HepG2 (cell line): Measurements from ENCODE around the gene ABCB9. TPM values are rescaled to one million over a fixed set of nuclear protein-coding genes. Genes with fewer than 3 reads are reported as not detected.

ENCODE experiments used
- ATAC-seq: fragments of 200-7000 bp; cut with Tn5 transposase; 3 replicates; pipeline ENCODE4 v1.9.1; 2020; ENCODE audit warnings: mild to moderate bottlenecking, moderate library complexity
- BruUV-seq: library from RNA; stranded (reverse); fragments of 400-500 nt; replicated peaks from 2 replicates; lab custom pipeline; 2021; lab: Mats Ljungman, UMichigan
- CTCF ChIA-PET: fragments of 300-600 bp; formaldehyde crosslinking; extraction: SDS; loops from one replicate; lab custom pipeline; 2021; ENCODE audit warnings: low total read pairs, inconsistent platforms, low intra/inter-chr PET ratio; lab: Yijun Ruan, JAX
- POLR2A ChIA-PET: fragments of 350-600 bp; sonication (Branson Sonifier 250); formaldehyde crosslinking; loops from one replicate; lab custom pipeline; 2020; ENCODE audit warnings: antibody characterized with exemption, inconsistent platforms; lab: Yijun Ruan, JAX
- DNase-seq: peaks from one replicate; pipeline ENCODE4 v3.0.0-alpha.2; 2015; ENCODE audit warnings: low spot score
- FAIRE-seq: peaks from 3 replicates; lab custom pipeline; 2011; peaks lifted over from hg19 to GRCh38; lab: Jason Lieb, UNC
- H2AFZ ChIP-seq: one replicate; pipeline ENCODE4 v1.6.1; 2011; ENCODE audit warnings: low read length, inconsistent platforms
- H3K27ac ChIP-seq: fragments of 300-600 bp; 3 replicates; pipeline ENCODE4 v1.8.0; 2011; ENCODE audit warnings: mixed run types, mild to moderate bottlenecking, mixed read lengths, low read length, inconsistent platforms; ENCODE audit not compliant: insufficient read depth; ENCODE audit errors: extremely low read length
- H3K27me3 ChIP-seq, 2 experiments: fragments of 200-600 bp in 1 of 2; 2 replicates in 1 of 2; 3 replicates in 1 of 2; pipeline versions ENCODE4 v1.6.0 to v1.8.0; 2011; ENCODE audit warnings: low read length in 2 of 2, mild to moderate bottlenecking in 2 of 2, moderate library complexity in 2 of 2, inconsistent platforms in 1 of 2; ENCODE audit not compliant: insufficient read depth in 2 of 2, control insufficient read depth in 1 of 2
- H3K36me3 ChIP-seq, 2 experiments: fragments of 200-600 bp in 1 of 2; replicated peaks in 1 of 2; 2 replicates in 1 of 2; 3 replicates in 1 of 2; pipeline versions ENCODE4 v1.5.1 to v1.8.0; 2011; ENCODE audit warnings: low read length in 2 of 2, inconsistent platforms in 1 of 2; ENCODE audit not compliant: insufficient read depth in 2 of 2, control insufficient read depth in 1 of 2
- H3K4me1 ChIP-seq: 2 replicates; pipeline ENCODE4 v1.5.1; 2012; ENCODE audit warnings: low read length, inconsistent platforms; ENCODE audit not compliant: insufficient read depth
- H3K4me2 ChIP-seq: 2 replicates; pipeline ENCODE4 v1.6.0; 2011; ENCODE audit warnings: low read depth, low read length, inconsistent platforms
- H3K4me3 ChIP-seq, 3 experiments: fragments of 200-600 bp in 1 of 3; sonication (generic), shearing (Covaris generic) in 1 of 3; replicated peaks in 1 of 3; 2 replicates each; pipeline ENCODE4 v1.5.1; 2011 to 2016; ENCODE audit warnings: low read length in 3 of 3, inconsistent platforms in 2 of 3, low read depth in 2 of 3, mild to moderate bottlenecking in 2 of 3, control low read depth in 1 of 3, mixed read lengths in 1 of 3; ENCODE audit not compliant: insufficient read depth in 1 of 3
- H3K79me2 ChIP-seq: one replicate; pipeline ENCODE4 v1.6.1; 2011; ENCODE audit warnings: low read length, inconsistent platforms; ENCODE audit not compliant: insufficient read depth
- H3K9ac ChIP-seq: 2 replicates; pipeline ENCODE4 v1.6.0; 2011; ENCODE audit warnings: mild to moderate bottlenecking, low read depth, low read length, inconsistent platforms; ENCODE audit not compliant: insufficient read depth
- H3K9me3 ChIP-seq: 2 replicates; pipeline ENCODE4 v1.5.1; 2012; ENCODE audit warnings: mild to moderate bottlenecking, low read length
- H4K20me1 ChIP-seq: 2 replicates; pipeline ENCODE4 v1.6.0; 2011; ENCODE audit warnings: inconsistent platforms, mild to moderate bottlenecking, low read length, moderate library complexity; ENCODE audit not compliant: insufficient read depth
- ATAD3A ChIP-seq: sonication (generic); formaldehyde crosslinking; IDR thresholded peaks from 2 replicates; pipeline ENCODE4 v1.4.0; 2020; ENCODE audit warnings: missing genetic modification reagents
- HDAC6 ChIP-seq: fragments of 200-600 bp; sonication (generic); IDR thresholded peaks from 2 replicates; pipeline ENCODE4 v1.7.0; 2017; ENCODE audit warnings: mild to moderate bottlenecking, antibody characterized with exemption, low read length, low read depth
- KDM5A ChIP-seq: fragments of 200-600 bp; sonication (generic); IDR thresholded peaks from 2 replicates; pipeline ENCODE4 v1.7.0; 2018; ENCODE audit warnings: antibody characterized with exemption, mild to moderate bottlenecking, low read length, borderline replicate concordance
- MXD1 ChIP-seq: sonication (generic); formaldehyde crosslinking; IDR thresholded peaks from 2 replicates; pipeline ENCODE4 v1.4.0; 2020; ENCODE audit warnings: mild to moderate bottlenecking, missing genetic modification reagents
- NCOA5 ChIP-seq: sonication (generic); formaldehyde crosslinking; IDR thresholded peaks from 2 replicates; pipeline ENCODE4 v1.4.0; 2020; ENCODE audit warnings: missing genetic modification reagents
- PBX3 ChIP-seq: sonication (generic); formaldehyde crosslinking; IDR thresholded peaks from 2 replicates; pipeline ENCODE4 v1.8.1; 2023; ENCODE audit warnings: missing genetic modification reagents, inconsistent platforms, borderline replicate concordance
- PHF8 ChIP-seq: sonication (generic); formaldehyde crosslinking; IDR thresholded peaks from 2 replicates; pipeline ENCODE4 v1.5.0; 2020; ENCODE audit warnings: missing genetic modification reagents
- POLR2A ChIP-seq, 2 experiments: IDR thresholded peaks; 2 replicates each; pipeline ENCODE4 v1.6.1; 2011; ENCODE audit warnings: low read depth in 2 of 2, low read length in 2 of 2, mild to moderate bottlenecking in 1 of 2, moderate library complexity in 1 of 2; ENCODE audit not compliant: insufficient read depth in 1 of 2
- TBL1XR1 ChIP-seq: fragments of 150-350 bp; IDR thresholded peaks from 2 replicates; pipeline ENCODE4 v1.6.1; 2014; ENCODE audit warnings: borderline replicate concordance, low read length; ENCODE audit not compliant: partially characterized antibody
- TBX2 ChIP-seq: sonication (generic); formaldehyde crosslinking; IDR thresholded peaks from 2 replicates; pipeline ENCODE4 v1.5.0; 2020; ENCODE audit warnings: missing genetic modification reagents, mild to moderate bottlenecking, borderline replicate concordance
- ZEB1 ChIP-seq: IDR thresholded peaks from 2 replicates; pipeline ENCODE4 v1.6.1; 2012; ENCODE audit warnings: mild to moderate bottlenecking, low read depth, inconsistent platforms; ENCODE audit not compliant: insufficient replicate concordance
- ZFYVE20 ChIP-seq: sonication (generic); formaldehyde crosslinking; IDR thresholded peaks from 2 replicates; pipeline ENCODE4 v1.8.0; 2023; ENCODE audit warnings: low read depth, mild to moderate bottlenecking, moderate library complexity, missing genetic modification reagents, borderline replicate concordance
- ZNF431 ChIP-seq: sonication (generic); formaldehyde crosslinking; IDR thresholded peaks from 2 replicates; pipeline ENCODE4 v1.9.0; 2022; ENCODE audit warnings: missing genetic modification reagents, low read depth, mild to moderate bottlenecking, borderline replicate concordance
- ZNF687 ChIP-seq: sonication (generic); formaldehyde crosslinking; IDR thresholded peaks from 2 replicates; pipeline ENCODE4 v1.5.1; 2020; ENCODE audit warnings: mild to moderate bottlenecking, missing genetic modification reagents, moderate library complexity
- ZNF841 ChIP-seq: sonication (generic); formaldehyde crosslinking; IDR thresholded peaks from 2 replicates; pipeline ENCODE4 v1.8.1; 2023; ENCODE audit warnings: missing genetic modification reagents, borderline replicate concordance
- WGBS: methylation state at CpG from one replicate; pipeline ENCODE4 v1.1.6; 2017; ENCODE audit warnings: low lambda C conversion rate; 5-methylcytosine and 5-hydroxymethylcytosine counted together
- in situ Hi-C: cut with HindIII; loops from 2 replicates; pipeline ENCODE4 v1.10.0; 2017; ENCODE audit warnings: low pct_unique_long_range_greater_than_20kb; ENCODE audit not compliant: extremely low pct_ligation_motif_present
- intact Hi-C: fragments of 100-400 bp; cut with micrococcal nuclease; formaldehyde crosslinking; loops from one replicate; pipeline ENCODE4 v1.10.0; 2022; ENCODE audit not compliant: unreplicated experiment
- polyA plus RNA-seq, 8 experiments: library from polyadenylated mRNA; depleted of rRNA in 3 of 8; stranded (reverse) in 7 of 8; unstranded in 1 of 8; fragments of >200 nt; fragmentation: Illumina TruSeq in 4 of 8; extraction: Trizol in 4 of 8; gene quantifications; 2 replicates each; pipeline versions ENCODE4 v1.2.1 to v1.2.3, GENCODE V29; 2011 to 2016; ENCODE audit warnings: low read depth in 4 of 8, missing spikeins in 1 of 8, mixed read lengths in 1 of 8; ENCODE audit not compliant: insufficient read depth in 1 of 8
- total RNA-seq, 5 experiments: library from RNA; depleted of rRNA; stranded (reverse); fragments of >200 nt; fragmentation: Illumina TruSeq; extraction: Trizol; gene quantifications; 2 replicates each; pipeline ENCODE4 v1.2.3, GENCODE V29; 2016; ENCODE audit warnings: low read depth in 1 of 5
- TF ChIP-seq, protein P1 (sequence below): sonication (generic); formaldehyde crosslinking; IDR thresholded peaks from 2 replicates; pipeline ENCODE4 v1.4.0; 2020; ENCODE audit warnings: mild to moderate bottlenecking, low read depth, missing genetic modification reagents

The ABCB9 gene
- total and polyA plus RNA-seq, 2 of the 13 experiments (the other 11 are each of a cell fraction or from before 2014, with no cell fraction given), result 5.1 to 6.0 TPM

DNA sequence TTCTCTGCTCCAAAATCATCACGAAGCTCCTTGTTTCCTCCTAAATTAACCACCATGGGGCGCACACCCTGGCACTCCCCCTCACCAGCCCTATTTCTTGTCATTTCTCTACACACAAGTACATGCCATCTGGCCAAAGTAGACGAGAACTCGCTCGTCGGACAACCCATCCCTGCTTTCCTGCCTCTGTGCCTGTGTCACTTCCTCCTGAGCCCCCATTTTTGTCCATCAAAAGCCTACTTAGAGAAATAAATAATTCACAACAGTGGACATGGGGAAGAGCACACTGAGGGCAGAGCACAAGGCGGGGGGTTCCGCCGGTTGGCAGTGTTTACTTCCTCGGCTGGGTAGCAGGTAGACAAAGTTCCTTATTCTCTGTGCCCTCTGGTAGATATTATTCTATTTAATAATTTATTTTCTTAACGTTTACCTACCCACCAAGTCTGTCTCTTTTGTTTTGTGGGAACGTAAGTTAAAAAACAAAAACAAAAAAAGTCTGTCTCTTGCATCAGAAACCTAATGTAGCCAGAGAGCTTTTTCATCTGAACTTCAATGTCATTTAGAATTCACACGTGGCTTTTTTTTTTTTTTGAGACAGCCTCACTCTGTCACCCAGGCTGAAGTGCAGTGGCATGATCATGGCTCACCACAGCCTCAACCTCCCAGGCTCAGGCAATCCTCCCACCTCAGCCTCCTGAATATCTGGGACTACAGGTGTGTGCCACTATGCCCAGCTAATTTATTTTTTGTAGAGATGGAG is 76.3 kb downstream of the ABCB9 start:
- Histone ChIP-seq H3K4me3 (no peak overlapping the region), H2AFZ (no peak overlapping the region), H3K9me3 (no peaks in the 10 kb centered on the region), H3K36me3 (no peaks in the 10 kb centered on the region; a peak in 1 of 5 replicates), H3K27ac (no peak overlapping the region), H3K27me3 (no peaks in the 10 kb centered on the region; a peak in 2 of 5 replicates), H3K4me2 (no peak overlapping the region), H3K79me2 (peaks cover 85% of the 10 kb centered on the region), H4K20me1 (peaks cover 6% of the 10 kb centered on the region; the same call in 1 of the 2 replicates), H3K4me1 (peaks cover 82% of the 10 kb centered on the region), H3K9ac (no peak overlapping the region)
- FAIRE-seq (no peak), DNase-seq (no peak), ATAC-seq (no peak)
- CTCF ChIA-PET, result no interaction called here
- POLR2A ChIA-PET, result interaction anchor here (0.7 to 1.7 kb wide), 2 partner anchors 8 to 484 kb away, joined by 3 to 11 read pairs; no protein-coding TSS in a partner anchor
- in situ Hi-C loops (no loop called here), intact Hi-C loops (no loop called here)
- no TSS peak for BruUV-seq
- WGBS, result 80% methylated on average over 13 of the region's 13 CpGs
- TF ChIP-seq PHF8 (no peak), MXD1 (no peak), KDM5A (no peak), ZFYVE20 (no peak), POLR2A (IDR thresholded peaks at IDR 0.05; ENCODE audit: insufficient read depth in 1 of 2, low read depth in 2 of 2, low read length in 2 of 2) (no peak), TBL1XR1 (no peak), TBX2 (no peak), ZNF431 (CRISPR knock-in tag) (no peak), ZNF841 (CRISPR knock-in tag) (no peak), PBX3 (CRISPR knock-in tag) (no peak), ATAD3A (CRISPR knock-in tag) (no peak), ZNF687 (no peak), ZEB1 (no peak), HDAC6 (no peak), NCOA5 (CRISPR knock-in tag) (no peak)
- TF ChIP-seq, protein P1, sequence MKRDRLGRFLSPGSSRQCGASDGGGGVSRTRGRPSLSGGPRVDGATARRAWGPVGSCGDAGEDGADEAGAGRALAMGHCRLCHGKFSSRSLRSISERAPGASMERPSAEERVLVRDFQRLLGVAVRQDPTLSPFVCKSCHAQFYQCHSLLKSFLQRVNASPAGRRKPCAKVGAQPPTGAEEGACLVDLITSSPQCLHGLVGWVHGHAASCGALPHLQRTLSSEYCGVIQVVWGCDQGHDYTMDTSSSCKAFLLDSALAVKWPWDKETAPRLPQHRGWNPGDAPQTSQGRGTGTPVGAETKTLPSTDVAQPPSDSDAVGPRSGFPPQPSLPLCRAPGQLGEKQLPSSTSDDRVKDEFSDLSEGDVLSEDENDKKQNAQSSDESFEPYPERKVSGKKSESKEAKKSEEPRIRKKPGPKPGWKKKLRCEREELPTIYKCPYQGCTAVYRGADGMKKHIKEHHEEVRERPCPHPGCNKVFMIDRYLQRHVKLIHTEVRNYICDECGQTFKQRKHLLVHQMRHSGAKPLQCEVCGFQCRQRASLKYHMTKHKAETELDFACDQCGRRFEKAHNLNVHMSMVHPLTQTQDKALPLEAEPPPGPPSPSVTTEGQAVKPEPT (CRISPR knock-in tag), result no peak
